Naive thymus-derived CD4-positive, alpha-beta T cell (primary cell): Measurements from ENCODE around the gene ATP5PD. TPM values are rescaled to one million over a fixed set of nuclear protein-coding genes. Genes with fewer than 3 reads are reported as not detected.
"Not testable (repeated sequence)": the region's sequence is repeated elsewhere in the genome, so short reads cannot be mapped to it uniquely, and the experiment has no call there.

Source experiments
- ATAC-seq: fragments of 150-1000 bp; cut with Tn5 transposase; 2 replicates; pipeline ENCODE4 v1.10.0; 2021; ENCODE audit warnings: mild to moderate bottlenecking, moderate library complexity
- CTCF ChIA-PET: fragments of 350-600 bp; sonication (Branson Sonifier 250); formaldehyde crosslinking; loops from one replicate; lab custom pipeline; 2021; ENCODE audit warnings: antibody characterized with exemption; lab: Charles Lee
- POLR2A ChIA-PET: fragments of 350-600 bp; sonication (Branson Sonifier 250); formaldehyde crosslinking; loops from one replicate; lab custom pipeline; 2021; ENCODE audit warnings: antibody characterized with exemption, inconsistent platforms; lab: Charles Lee
- DNase-seq, 9 donors: peaks; one replicate each; pipeline versions ENCODE4 v3.0.0 to v3.0.0-alpha.2; 2020 to 2022; ENCODE audit warnings: mixed read lengths in 1 of 9
- H3K27ac ChIP-seq: one replicate; pipeline ENCODE4 v1.7.0; 2013; ENCODE audit warnings: mild to moderate bottlenecking, low read depth, low read length, moderate library complexity
- H3K27me3 ChIP-seq, 2 donors: one replicate each; pipeline ENCODE4 v1.7.0; 2013; ENCODE audit warnings: low read length in 2 of 2, mild to moderate bottlenecking in 2 of 2, moderate library complexity in 2 of 2; ENCODE audit not compliant: control insufficient read depth in 2 of 2, insufficient read depth in 2 of 2
- H3K36me3 ChIP-seq, 3 experiments: 1 replicate in 2 of 3; 2 replicates in 1 of 3; pipeline ENCODE4 v1.7.0; 2013; ENCODE audit warnings: low read length in 3 of 3, mild to moderate bottlenecking in 3 of 3, moderate library complexity in 1 of 3; ENCODE audit not compliant: insufficient read depth in 3 of 3, control insufficient read depth in 2 of 3
- H3K4me1 ChIP-seq, 2 donors: one replicate each; pipeline ENCODE4 v1.7.0; 2013; ENCODE audit warnings: low read length in 2 of 2, mild to moderate bottlenecking in 2 of 2, moderate library complexity in 1 of 2; ENCODE audit not compliant: control insufficient read depth in 2 of 2, insufficient read depth in 2 of 2
- H3K4me3 ChIP-seq: 2 replicates; pipeline ENCODE4 v1.7.0; 2013; ENCODE audit warnings: mild to moderate bottlenecking, low read length
- H3K9me3 ChIP-seq, 3 experiments: 1 replicate in 2 of 3; 2 replicates in 1 of 3; pipeline ENCODE4 v1.7.0; 2013; ENCODE audit warnings: low read length in 3 of 3; ENCODE audit not compliant: control insufficient read depth in 2 of 3
- H3K27ac Mint-ChIP-seq, 9 donors: one replicate each; pipeline ENCODE4 v1.8.0; 2020 to 2022; ENCODE audit warnings: mixed read lengths in 9 of 9, mild to moderate bottlenecking in 8 of 9, moderate library complexity in 5 of 9, inconsistent platforms in 2 of 9
- H3K27me3 Mint-ChIP-seq, 5 donors: one replicate each; pipeline ENCODE4 v1.8.0; 2021 to 2022; ENCODE audit warnings: mixed read lengths in 5 of 5, mild to moderate bottlenecking in 1 of 5
- H3K36me3 Mint-ChIP-seq, 5 donors: one replicate each; pipeline ENCODE4 v1.8.0; 2020 to 2022; ENCODE audit warnings: mixed read lengths in 5 of 5, mild to moderate bottlenecking in 3 of 5, inconsistent platforms in 1 of 5
- H3K4me1 Mint-ChIP-seq, 7 donors: one replicate each; pipeline ENCODE4 v1.8.0; 2020 to 2022; ENCODE audit warnings: mixed read lengths in 7 of 7, mild to moderate bottlenecking in 3 of 7, inconsistent platforms in 1 of 7
- H3K4me3 Mint-ChIP-seq, 10 donors: one replicate each; pipeline ENCODE4 v1.8.0; 2020 to 2022; ENCODE audit warnings: mild to moderate bottlenecking in 10 of 10, mixed read lengths in 10 of 10, moderate library complexity in 6 of 10, inconsistent platforms in 2 of 10
- H3K9me3 Mint-ChIP-seq, 11 donors: one replicate each; pipeline ENCODE4 v1.8.0; 2020 to 2022; ENCODE audit warnings: mixed read lengths in 11 of 11, mild to moderate bottlenecking in 4 of 11, inconsistent platforms in 1 of 11, moderate library complexity in 1 of 11
- intact Hi-C, 2 donors: fragments of 100-400 bp; cut with micrococcal nuclease; formaldehyde crosslinking; loops; one replicate each; pipeline ENCODE4 v1.15.1; 2023
- polyA plus RNA-seq, 2 donors: library from polyadenylated mRNA; unstranded; fragments of 300-500 nt; fragmentation: Illumina TruSeq; gene quantifications; one replicate each; pipeline ENCODE4 v1.2.3, GENCODE V29; 2021
- total RNA-seq, 6 experiments: library from RNA in 5 of 6; stranded (reverse) in 5 of 6; gene quantifications; 1 replicate in 5 of 6; 2 replicates in 1 of 6; pipeline ENCODE4 v1.2.3 and lab custom pipeline; 2021 to 2026

ATP5PD gene
- total and polyA plus RNA-seq, 7 experiments from 2014 or later, result 113 to 478 (median 167) TPM

DNA sequence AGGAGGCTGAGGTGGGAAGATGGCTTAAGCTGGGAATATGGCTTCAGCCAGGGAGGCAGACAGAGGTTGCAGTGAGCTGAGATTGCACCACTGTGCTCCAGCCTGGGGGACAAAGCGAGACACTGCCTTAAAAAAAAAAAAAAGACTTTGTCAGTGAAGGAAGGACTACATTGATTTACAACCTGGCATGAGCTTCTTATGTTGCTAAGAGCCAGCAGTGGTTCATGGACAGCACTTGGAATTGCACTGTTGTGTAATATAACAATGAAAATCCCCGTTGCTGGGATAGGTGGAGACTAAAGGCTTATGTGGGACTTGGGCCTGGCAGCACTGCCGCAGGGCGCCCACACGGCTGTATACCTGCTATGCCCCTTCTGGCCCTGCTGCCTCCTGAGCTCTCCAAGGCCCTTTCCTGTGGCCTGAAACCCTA lies 26.9 kb upstream of the ATP5PD start:
- Mint-ChIP-seq H3K27me3 (no peaks in the 10 kb centered on the region), H3K9me3 (no peaks in the 10 kb centered on the region), H3K36me3 (no peaks in the 10 kb centered on the region), H3K27ac (peak overlapping the region in 2 of 9 donors; percentile 17 to 32), H3K4me3 (no peak overlapping the region), H3K4me1 (peaks cover 0 to 20% (median 11%) of the 10 kb centered on the region in 7 donors)
- POLR2A ChIA-PET, result interaction anchor here (1.0 kb wide), 1 partner anchor 9 kb away, joined by 4 read pairs; no protein-coding TSS in a partner anchor
- Histone ChIP-seq H3K27me3 (no peaks in the 10 kb centered on the region), H3K4me3 (no peak overlapping the region), H3K9me3 (no peaks in the 10 kb centered on the region), H3K27ac (no peak overlapping the region), H3K36me3 (no peaks in the 10 kb centered on the region), H3K4me1 (peaks cover 0 to 14% of the 10 kb centered on the region in 2 donors)
- CTCF ChIA-PET, result interaction anchor here (1.0 kb wide), 1 partner anchor 112 kb away, joined by 7 read pairs; no protein-coding TSS in a partner anchor
- DNase-seq (no peak), ATAC-seq (no peak)
- intact Hi-C loops, result no loop called here

- intact Hi-C loops, H3K27ac Mint-ChIP-seq, H3K4me3 Mint-ChIP-seq, DNase-seq, H3K9me3 ChIP-seq, H3K36me3 Mint-ChIP-seq, ATAC-seq, H3K36me3 ChIP-seq, H3K9me3 Mint-ChIP-seq, H3K27ac ChIP-seq, H3K27me3 ChIP-seq, H3K4me3 ChIP-seq, H3K27me3 Mint-ChIP-seq: not testable (repeated sequence)
- H3K4me1 ChIP-seq, result peaks cover 2 to 12% of the 10 kb centered on the region in 2 donors
- H3K4me1 Mint-ChIP-seq, result peaks cover 0 to 20% (median 13%) of the 10 kb centered on the region in 7 donors
- ChIA-PET CTCF (interaction anchor here (0.8 to 1.0 kb wide), 2 partner anchors 112 to 132 kb away, joined by 3 to 4 read pairs; no protein-coding TSS in a partner anchor), POLR2A (interaction anchor here (1.5 kb wide), 1 partner anchor 12 kb away, joined by 4 read pairs; no protein-coding TSS in a partner anchor)
Measured at GRCh38 chr17:75072909-75073308, 26.1 kb upstream of the ATP5PD start.

GRCh38 chr17:75071478-75072271 lies 24.9 kb upstream of the ATP5PD start:
- ATAC-seq, H3K9me3 ChIP-seq, H3K27me3 ChIP-seq, H3K36me3 Mint-ChIP-seq, H3K4me3 Mint-ChIP-seq, H3K27ac ChIP-seq, DNase-seq, H3K4me1 ChIP-seq, H3K36me3 ChIP-seq, H3K27me3 Mint-ChIP-seq, H3K9me3 Mint-ChIP-seq, H3K4me3 ChIP-seq, intact Hi-C loops: not testable (repeated sequence)
- POLR2A ChIA-PET, result interaction anchor here (0.7 to 1.5 kb wide), 6 partner anchors 11 to 393 kb away, joined by 3 to 4 read pairs (median 3); partner anchors contain the start of gene SLC16A5
- CTCF ChIA-PET, result interaction anchor here (0.6 to 0.8 kb wide), 5 partner anchors 11 to 131 kb away, joined by 3 to 4 read pairs (median 3); no protein-coding TSS in a partner anchor
- Mint-ChIP-seq H3K4me1 (peaks cover 2 to 20% (median 17%) of the 10 kb centered on the region in 7 donors), H3K27ac (peak overlapping the region in 2 of 9 donors; percentile 14 to 47)

DNA sequence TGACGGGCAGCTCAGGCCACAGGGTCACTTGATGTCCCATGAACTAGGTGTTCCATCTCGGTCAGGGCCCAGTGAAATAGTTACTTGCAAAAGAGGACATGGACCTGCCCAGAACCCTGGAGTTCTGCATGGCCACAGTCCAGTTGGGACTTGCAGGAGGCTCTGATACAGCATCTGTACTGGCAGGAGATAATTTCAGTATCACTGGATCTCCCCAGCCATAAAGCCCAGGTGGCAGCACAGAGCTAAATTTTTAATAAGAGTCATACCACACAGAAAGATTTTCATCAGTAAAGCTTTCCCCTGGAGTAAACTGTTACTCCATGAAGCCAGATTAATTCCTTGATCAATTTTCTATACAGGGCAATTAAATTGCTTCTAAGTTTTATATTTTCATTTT lies 23.0 kb upstream of the ATP5PD start:
- ATAC-seq (peak; percentile 47), DNase-seq (peak in 1 of 9 donors; percentile 40)
- Mint-ChIP-seq H3K4me1 (peaks cover 13 to 36% (median 28%) of the 10 kb centered on the region in 7 donors), H3K4me3 (peak overlapping the region in 1 of 10 donors; percentile 54), H3K36me3 (peaks cover 0 to 4% (median 0%) of the 10 kb centered on the region in 5 donors), H3K27ac (peak overlapping the region in 7 of 9 donors; percentile 14 to 75 (median 42)), H3K9me3 (peaks cover 0 to 2% (median 0%) of the 10 kb centered on the region in 11 donors), H3K27me3 (no peaks in the 10 kb centered on the region)
- ChIA-PET CTCF (interaction anchor here (0.6 to 2.1 kb wide), 11 partner anchors 9 to 123 kb away, joined by 3 to 9 read pairs (median 5); partner anchors contain the start of gene MRPL58), POLR2A (interaction anchor here (1.1 to 3.5 kb wide), 3 partner anchors 10 to 45 kb away, joined by 5 to 20 read pairs (median 6); partner anchors contain the start of gene SLC16A5)
- Histone ChIP-seq H3K27me3 (no peaks in the 10 kb centered on the region), H3K4me3 (no peak overlapping the region), H3K36me3 (peaks cover 0 to 5% (median 0%) of the 10 kb centered on the region in 3 experiments), H3K9me3 (no peaks in the 10 kb centered on the region), H3K27ac (no peak overlapping the region), H3K4me1 (peaks cover 7 to 9% of the 10 kb centered on the region in 2 donors)
- intact Hi-C loops, result loop anchor here in 1 of 2 donors (5.0 kb wide), 1 partner anchor 38 kb away; the partner anchor contains the start of gene ARMC7

DNA sequence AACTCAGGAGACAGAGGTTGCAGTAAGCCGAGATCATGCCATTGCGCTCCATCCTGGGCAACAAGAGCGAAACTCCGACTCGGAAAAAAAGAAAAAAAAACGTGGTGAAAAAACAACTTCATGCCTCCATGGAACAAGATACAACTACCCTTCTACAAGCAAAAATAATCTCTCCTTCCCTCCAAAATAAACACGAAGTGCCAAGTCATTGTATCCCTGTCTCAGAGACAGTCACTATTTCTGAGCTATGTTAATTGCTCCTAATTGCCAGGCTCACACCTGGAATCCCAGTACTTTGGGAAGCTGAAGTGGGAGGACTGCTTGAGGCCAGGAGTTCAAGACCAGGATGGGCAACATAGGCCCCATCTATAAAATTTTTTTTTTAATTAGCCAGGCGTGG lies 22.0 kb upstream of the ATP5PD start:
- Mint-ChIP-seq H3K4me3 (peak overlapping the region in 4 of 10 donors; percentile 35 to 48 (median 42)), H3K4me1 (peaks cover 13 to 36% (median 28%) of the 10 kb centered on the region in 7 donors), H3K27me3 (no peaks in the 10 kb centered on the region), H3K36me3 (peaks cover 0 to 11% (median 4%) of the 10 kb centered on the region in 5 donors), H3K9me3 (peaks cover 0 to 2% (median 0%) of the 10 kb centered on the region in 11 donors), H3K27ac (peak overlapping the region in 5 of 9 donors; percentile 25 to 75 (median 61))
- CTCF ChIA-PET, result interaction anchor here (0.7 to 2.1 kb wide), 6 partner anchors 20 to 193 kb away, joined by 3 to 7 read pairs (median 4); no protein-coding TSS in a partner anchor
- no peak overlapping the region for H3K4me3 ChIP-seq
- ATAC-seq, result no peak
- no peaks in the 10 kb centered on the region for H3K9me3 ChIP-seq
- no peak for DNase-seq
- peaks cover 7 to 9% of the 10 kb centered on the region in 2 donors for H3K4me1 ChIP-seq
- H3K27me3 ChIP-seq, result no peaks in the 10 kb centered on the region
- POLR2A ChIA-PET, result interaction anchor here (0.7 to 3.5 kb wide), 6 partner anchors 8 to 86 kb away, joined by 3 to 20 read pairs (median 6); partner anchors contain the start of gene SLC16A5
- intact Hi-C loops, result loop anchor here in 1 of 2 donors (5.0 kb wide), 1 partner anchor 39 kb away; the partner anchor contains the start of gene ARMC7
- no peak overlapping the region for H3K27ac ChIP-seq
- H3K36me3 ChIP-seq, result peaks cover 0 to 16% (median 0%) of the 10 kb centered on the region in 3 experiments

DNA sequence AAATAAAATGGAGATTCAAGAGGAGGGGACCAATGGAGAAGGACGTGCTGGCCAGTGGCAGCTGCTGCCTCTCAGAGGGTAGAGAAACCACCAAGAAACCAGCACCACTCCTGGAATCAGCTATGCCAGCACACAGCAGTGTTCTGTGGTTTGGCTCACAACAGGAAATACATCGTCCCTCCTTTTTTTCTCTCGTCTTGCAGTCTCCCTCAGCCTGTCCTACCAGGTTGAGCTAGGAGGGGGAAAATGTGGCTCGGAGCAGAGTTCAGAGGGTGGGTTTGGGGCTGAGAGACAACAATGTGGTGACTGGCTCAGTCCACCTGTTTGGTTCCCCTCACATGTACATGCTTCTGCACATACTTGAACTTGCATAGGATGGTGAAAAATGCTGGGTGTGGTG lies 21.1 kb upstream of the ATP5PD start:
- POLR2A ChIA-PET, result interaction anchor here (0.6 to 3.5 kb wide), 16 partner anchors 9 to 203 kb away, joined by 3 to 20 read pairs (median 4); partner anchors contain the start of genes ARMC7, HID1, KCTD2 and MIF4GD
- peak overlapping the region; percentile 55 for H3K27ac ChIP-seq
- H3K36me3 ChIP-seq, result peaks cover 0 to 25% (median 0%) of the 10 kb centered on the region in 3 experiments
- peaks cover 7 to 9% of the 10 kb centered on the region in 2 donors for H3K4me1 ChIP-seq
- ATAC-seq (peak; percentile 82), DNase-seq (peak in 7 of 9 donors; percentile 34 to 56 (median 50))
- no peak overlapping the region for H3K4me3 ChIP-seq
- peaks cover 0 to 19% (median 5%) of the 10 kb centered on the region in 5 donors for H3K36me3 Mint-ChIP-seq
- H3K9me3 Mint-ChIP-seq, result peaks cover 0 to 2% (median 0%) of the 10 kb centered on the region in 11 donors
- intact Hi-C loops, result loop anchor here in 1 of 2 donors (5.0 kb wide), 1 partner anchor 39 kb away; the partner anchor contains the start of gene ARMC7
- H3K27me3 ChIP-seq, result no peaks in the 10 kb centered on the region
- H3K27me3 Mint-ChIP-seq, result no peaks in the 10 kb centered on the region
- no peaks in the 10 kb centered on the region for H3K9me3 ChIP-seq
- CTCF ChIA-PET, result interaction anchor here (0.6 to 2.0 kb wide), 12 partner anchors 9 to 194 kb away, joined by 3 to 7 read pairs (median 3); partner anchors contain the start of genes GGA3, MRPS7 and NT5C
- peaks cover 13 to 36% (median 28%) of the 10 kb centered on the region in 7 donors for H3K4me1 Mint-ChIP-seq
- H3K4me3 Mint-ChIP-seq, result peak overlapping the region; percentile 38 to 86 (median 78)
- H3K27ac Mint-ChIP-seq, result peak overlapping the region; percentile 78 to 96 (median 88)
